Suppressor macrophage (primary cell): ENCODE results near the gene HES4.
"Not testable (repeated sequence)": the region's sequence is repeated elsewhere in the genome, so short reads cannot be mapped to it uniquely, and the experiment has no call there.

Experiments used
- DNase-seq, 4 experiments: peaks; one replicate each; pipeline ENCODE4 v3.0.0-alpha.2; 2020 to 2022

HES4 gene

GRCh38 chr1:1017397-1018320 lies 17.8 kb upstream of the HES4 start:
- not testable (repeated sequence) for DNase-seq

DNA sequence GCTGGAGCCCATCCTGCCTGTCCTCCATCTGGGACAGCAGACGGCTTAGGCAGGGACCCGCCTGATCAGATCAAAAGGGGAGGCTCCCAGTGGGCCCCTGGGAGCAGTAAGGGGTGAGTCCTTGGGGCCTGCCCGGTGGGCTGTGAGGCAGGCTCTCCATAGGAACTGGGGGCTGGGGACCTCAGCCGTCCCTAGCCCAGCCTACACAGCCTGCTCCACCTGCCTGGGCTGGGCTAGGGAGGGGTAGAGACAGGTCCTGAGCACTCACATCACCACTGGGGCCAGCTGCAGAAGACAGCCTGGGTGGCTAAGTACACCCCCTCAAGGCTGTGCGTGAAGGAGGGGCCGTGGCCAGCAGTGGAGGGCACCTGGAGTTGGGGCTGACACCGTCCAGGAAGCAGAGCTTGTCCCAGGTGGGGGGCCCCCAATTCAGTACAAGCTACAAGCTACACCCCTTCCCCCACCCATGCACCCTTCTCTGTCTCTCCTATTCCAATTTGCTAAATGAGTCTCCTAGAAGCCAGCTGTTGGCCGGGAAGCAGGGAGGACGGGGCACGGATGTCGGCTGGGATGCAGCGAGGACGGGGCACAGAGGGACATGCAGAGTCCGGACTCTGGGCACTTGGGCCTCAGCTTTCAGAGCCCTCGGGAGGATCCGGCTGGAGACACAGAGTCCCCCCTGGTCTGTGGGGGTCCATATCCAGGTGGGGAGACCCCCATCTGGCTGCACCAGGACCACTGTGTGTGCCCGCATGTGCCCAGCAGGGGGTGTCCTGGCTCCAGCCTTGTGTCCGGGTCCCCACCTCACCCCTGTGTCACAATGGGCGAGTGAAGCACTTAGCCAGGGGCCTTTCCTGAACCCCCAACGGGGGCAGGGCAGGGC lies 15.1 kb upstream of the HES4 start:
- peak in 1 of 4 experiments; percentile 43 for DNase-seq

GRCh38 chr1:1013922-1014648 lies 14.2 kb upstream of the HES4 start:
- DNase-seq: no peak

DNA sequence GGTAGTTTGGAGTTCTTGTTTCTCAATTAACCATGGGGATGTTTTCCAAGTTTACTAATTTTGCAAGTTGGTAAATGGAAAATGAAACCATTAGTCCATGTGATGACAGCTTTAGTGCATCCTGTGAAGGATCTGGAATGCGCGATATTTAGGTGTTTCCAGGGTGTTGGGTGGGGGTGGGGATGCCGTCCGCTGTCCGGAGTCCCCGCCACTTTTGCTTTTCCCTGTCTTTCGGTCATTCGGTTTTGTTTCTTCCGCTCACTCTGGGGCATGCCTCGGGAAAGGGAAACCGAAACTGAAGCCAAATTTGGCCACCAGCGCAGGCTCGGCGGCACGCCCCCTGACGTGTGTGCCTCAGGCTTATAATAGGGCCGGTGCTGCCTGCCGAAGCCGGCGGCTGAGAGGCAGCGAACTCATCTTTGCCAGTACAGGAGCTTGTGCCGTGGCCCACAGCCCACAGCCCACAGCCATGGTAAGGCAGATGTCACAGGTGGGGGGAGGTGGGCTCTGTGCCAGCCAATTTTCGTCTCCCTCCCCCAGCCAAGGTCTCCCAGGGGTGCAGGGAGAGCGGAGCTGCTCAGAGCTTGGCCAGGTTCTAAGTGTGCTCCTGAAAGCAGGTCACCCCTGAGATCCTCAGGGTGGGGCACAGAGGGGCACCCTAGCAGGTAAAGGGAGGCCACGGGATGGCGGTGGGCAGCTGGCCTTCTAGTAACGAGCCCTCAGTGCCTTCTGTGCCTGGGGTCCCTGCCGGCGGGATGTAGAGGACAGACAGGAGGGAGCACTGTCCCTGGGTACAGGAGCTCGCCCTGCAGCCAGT lies 13.4 kb upstream of the HES4 start, which contains the start of gene ISG15:
Gene ISG15 (plus strand): TSS at position 393 of the 817 bp plus-strand sequence. CDS start 77 bp downstream, at position 470.
- peak; percentile 91 to 95 (median 93) for DNase-seq

DNA sequence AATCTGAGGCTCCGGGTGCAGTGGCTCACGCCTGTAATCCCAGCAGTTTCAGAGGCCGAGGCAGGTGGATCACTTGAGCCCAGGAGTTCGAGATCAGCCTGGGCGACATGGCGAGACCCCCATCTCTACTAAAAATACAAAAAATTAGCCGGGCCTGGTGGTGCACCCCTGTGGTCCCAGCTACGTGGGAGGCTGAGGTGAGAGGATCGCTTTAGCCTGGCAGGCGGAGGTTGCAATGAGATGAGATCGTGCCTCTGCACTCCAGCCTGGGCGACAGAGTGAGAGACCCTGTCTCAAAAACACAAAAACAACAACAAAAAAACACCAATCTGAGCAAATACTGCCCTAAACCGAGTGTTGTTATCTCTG lies 12.8 kb upstream of the HES4 start:
- DNase-seq: not testable (repeated sequence)

DNA sequence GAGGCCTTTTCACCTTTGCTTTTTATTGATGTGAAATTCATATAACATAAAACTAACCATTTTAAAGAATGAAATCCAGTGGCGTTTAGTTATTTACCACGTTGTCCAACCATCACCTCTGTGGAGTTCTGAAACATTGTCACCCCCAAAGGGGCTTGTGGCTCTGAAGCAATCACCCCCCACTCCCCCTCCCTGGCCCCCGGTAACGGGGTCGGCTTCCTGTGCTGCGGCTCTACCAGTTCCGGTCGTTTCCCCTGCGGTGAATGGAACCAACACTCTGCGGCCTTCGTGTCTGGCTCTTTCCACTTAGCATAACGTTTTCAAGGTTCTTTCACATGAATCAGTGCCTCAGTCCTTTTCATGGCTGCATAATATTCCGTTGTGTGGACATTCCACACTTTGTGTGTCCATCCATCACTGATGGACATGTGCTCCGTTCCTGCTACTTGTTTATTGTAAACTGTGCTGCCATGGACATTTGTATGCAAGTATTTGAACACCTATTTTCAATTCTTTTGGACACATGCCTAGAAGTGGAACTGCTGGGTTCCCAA lies 11.6 kb upstream of the HES4 start:
- no peak for DNase-seq

GRCh38 chr1:1010131-1010530 lies 10.2 kb upstream of the HES4 start:
- not testable (repeated sequence) for DNase-seq

DNA sequence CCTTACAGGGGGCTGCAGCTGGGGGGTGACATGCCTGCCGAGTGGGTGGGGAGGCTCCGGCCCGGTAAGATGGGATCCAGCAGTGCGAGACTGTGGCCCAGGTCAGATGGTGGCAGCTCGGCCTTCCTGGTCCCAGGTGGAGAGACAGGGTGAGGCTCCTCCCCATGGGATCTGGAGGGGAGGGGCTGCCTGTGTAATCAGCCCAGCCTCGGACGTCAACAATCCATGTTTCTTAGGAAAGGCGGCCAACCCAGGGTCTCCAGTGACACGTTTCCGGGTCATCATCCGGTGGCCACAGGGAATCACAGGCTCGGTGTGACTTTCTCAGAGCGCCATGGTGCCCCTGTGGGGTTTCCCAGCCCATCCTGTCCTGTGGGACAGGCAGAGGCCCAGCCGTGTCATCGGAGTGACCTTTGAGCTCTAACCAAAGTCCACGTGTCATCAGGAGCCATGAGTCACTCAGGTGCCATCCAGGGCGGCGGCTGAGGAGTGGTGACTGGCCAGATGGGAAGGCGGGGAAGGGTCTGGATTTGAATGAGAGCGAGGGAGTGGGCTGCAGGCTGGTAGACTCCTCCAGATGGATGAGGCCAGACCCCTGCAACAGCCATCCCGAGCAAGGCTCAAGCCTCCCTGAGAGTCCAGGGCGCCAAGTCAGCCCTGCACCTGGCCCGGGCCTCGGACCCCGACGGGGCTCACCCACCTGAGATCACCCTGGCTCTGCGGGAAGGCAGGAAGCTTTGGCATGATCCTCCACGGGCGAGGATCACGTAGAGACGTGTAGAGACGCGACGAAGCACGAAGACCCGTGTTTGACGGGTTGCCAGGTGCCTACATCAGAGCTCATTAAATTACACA lies 6.6 kb upstream of the HES4 start:
- no peak for DNase-seq

DNA sequence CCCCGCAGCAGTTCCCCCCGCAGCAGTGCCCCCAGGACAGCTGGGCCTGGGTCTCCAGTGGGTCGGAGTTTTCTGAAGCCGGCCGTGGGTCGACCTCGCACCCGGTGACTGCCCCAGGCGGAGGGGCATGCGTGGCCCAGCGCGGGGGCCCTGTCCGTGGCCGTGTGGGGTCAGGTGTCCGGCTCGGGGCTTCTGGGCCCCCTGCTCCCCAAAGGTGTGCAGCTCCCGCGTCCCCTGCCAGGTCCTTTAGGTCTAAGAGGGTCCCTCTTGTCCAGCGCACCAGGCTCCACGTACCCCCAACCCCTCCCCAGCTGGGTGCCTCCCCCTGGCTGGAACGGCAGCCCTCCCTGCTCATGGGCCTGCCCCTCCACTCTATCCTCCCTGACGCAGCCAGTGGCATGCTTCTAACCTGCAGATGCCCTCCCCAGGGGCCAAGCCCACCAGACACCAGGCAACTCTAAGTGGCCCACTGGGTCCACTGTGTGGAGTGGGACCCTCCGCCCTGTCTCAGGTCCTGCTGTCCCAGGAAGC lies 5.9 kb upstream of the HES4 start:
- no peak for DNase-seq

- DNase-seq: peak; percentile 37 to 69 (median 60)
These were observed 5.1 kb upstream of the HES4 start for GRCh38 chr1:1004780-1005697.

- no peak for DNase-seq
These were observed 4.5 kb upstream of the HES4 start for GRCh38 chr1:1004420-1004779.

GRCh38 chr1:1003618-1004419 lies 3.9 kb upstream of the HES4 start:
- no peak for DNase-seq

DNA sequence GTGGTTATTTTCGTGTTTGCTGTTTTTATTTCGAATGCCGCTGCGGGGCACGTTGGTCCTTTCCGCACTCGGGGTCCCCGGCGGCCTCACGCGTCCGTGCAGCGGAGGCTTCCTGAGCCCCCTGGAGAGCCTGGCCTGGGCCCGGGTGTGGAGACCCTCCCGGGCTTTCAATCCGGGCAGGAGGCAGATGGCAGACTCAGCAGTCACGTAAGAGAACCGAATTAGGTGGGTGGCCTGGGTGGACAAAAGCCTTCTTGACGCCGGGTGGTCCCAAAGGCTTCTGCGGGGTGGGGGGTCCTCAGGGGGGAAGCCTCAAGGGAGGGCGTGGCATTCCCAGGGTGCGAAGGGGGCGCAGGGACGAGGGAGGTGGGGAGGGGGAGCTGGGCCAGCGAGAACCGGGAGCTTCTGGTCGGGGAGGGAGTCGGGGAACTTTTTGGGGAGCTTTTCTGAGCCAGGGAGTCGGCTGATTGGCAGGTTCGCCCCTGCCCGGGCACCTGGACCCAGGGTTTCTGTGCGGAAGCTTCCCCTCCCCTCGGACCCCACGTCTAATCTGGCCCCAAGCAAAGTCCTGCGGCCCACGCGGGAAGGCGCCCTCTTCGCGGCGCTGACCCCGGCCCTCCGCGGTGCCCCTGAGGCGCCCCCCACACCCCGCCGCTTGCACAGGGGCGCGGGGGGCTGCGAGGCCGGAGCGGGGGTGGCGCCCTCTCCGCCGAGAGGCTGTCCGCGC lies 1.3 kb upstream of the HES4 start:
- no peak for DNase-seq

DNA sequence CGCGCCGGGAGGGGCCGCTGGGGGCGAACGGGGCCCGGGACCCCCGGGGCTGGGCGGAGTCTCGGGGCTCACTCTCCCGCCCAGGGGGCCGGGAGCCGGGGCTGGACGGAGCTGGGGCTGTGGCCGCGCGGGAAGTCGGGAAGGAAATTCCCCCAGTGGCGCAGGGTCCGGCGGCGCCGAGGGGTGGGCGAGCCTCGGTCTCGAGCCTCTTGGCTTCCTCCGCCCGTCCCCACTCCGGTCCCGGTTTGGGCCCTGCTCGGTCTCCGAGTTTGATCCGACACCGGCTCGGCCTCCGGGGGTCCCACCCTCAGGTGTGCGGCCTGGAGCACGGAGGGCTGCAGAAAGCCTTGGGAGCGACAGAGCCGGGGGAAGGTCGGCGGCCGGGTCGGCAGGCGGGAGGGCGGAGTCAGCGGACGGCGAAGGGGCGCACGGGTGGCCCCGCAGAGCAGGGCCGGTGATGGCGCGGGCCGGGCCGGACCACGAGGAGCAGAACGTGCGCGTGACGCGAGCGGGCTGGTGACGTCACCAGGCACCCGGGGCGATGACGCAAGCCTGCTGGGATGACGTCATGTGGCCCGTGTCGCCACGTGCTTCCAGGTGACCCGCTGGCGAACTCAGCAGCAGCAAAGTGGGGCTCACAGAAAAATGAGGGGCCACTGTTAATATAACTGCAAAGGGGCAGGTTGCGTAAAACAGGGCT lies 610 bp upstream of the HES4 start:
- peak; percentile 85 to 92 (median 88) for DNase-seq

GRCh38 chr1:998995-999724 lies 737 bp downstream of the HES4 start:
- DNase-seq: peak; percentile 38 to 57 (median 43)

DNA sequence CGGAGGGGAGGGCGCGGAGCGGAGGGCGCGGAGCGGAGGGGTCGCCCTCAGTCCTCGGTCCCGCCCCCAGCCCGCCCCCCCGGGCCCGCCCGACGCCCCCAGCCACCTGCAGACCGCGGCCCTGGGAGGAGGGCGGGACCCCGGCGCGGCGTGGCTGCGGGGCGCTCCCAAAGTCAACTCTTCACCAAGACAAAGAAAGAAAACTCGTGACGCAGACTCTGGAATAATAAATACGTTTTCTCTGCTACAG lies 1.2 kb downstream of the HES4 start:
- DNase-seq: no peak
